ENCODE results near the gene CRKL. TPM values are rescaled to one million over a fixed set of nuclear protein-coding genes. Genes with fewer than 3 reads are reported as not detected.

Gene CRKL
- total RNA-seq, 1 experiment from 2014 or later, result 106 TPM

- Histone ChIP-seq H4K8ac (replicated peaks; ENCODE audit: insufficient read length, low read depth, low read length) (no peak overlapping the region), H3K9ac (ENCODE audit: extremely low read depth, insufficient read length, low read length) (no peak overlapping the region), H2BK20ac (ENCODE audit: low read depth, low read length, poor library complexity, severe bottlenecking) (no peak overlapping the region), H3T11ph (ENCODE audit: low read length) (no peak overlapping the region), H4K91ac (ENCODE audit: insufficient read length, low read depth, low read length) (no peak overlapping the region), H3K4me1 (ENCODE audit: insufficient read depth, low read length) (no peaks in the 10 kb centered on the region), H3K18ac (ENCODE audit: insufficient read length, low read depth, low read length) (no peak overlapping the region), H2BK120ac (ENCODE audit: low read depth, low read length, poor library complexity, severe bottlenecking) (no peak overlapping the region), H3K23ac (ENCODE audit: insufficient read length, low read depth, low read length) (no peak overlapping the region), H2BK12ac (ENCODE audit: insufficient read length, low read depth, low read length) (no peak overlapping the region), H3K14ac (ENCODE audit: insufficient read depth, low read length) (no peak overlapping the region), H3K4ac (ENCODE audit: low read depth, low read length) (no peak overlapping the region), H3K27me3 (ENCODE audit: insufficient read depth, low read length) (peaks cover 2% of the 10 kb centered on the region; the same call in 1 of the 2 replicates), H4K5ac (ENCODE audit: insufficient read length, low read depth, low read length) (no peak overlapping the region), H2AFZ (ENCODE audit: low read length) (no peak overlapping the region), H3K4me2 (ENCODE audit: insufficient read depth, insufficient read length, low read length) (no peak overlapping the region), H2AK5ac (ENCODE audit: insufficient read length, low read length) (no peak overlapping the region), H3K27ac (ENCODE audit: insufficient read length, low read depth, low read length) (no peak overlapping the region), H2BK15ac (ENCODE audit: low read depth, low read length) (no peak overlapping the region), H3K79me2 (ENCODE audit: insufficient read depth, low read length) (no peaks in the 10 kb centered on the region), H3K79me1 (ENCODE audit: insufficient read depth, low read depth, low read length, poor library complexity, severe bottlenecking) (no peaks in the 10 kb centered on the region), H3K23me2 (ENCODE audit: insufficient read length, low read depth, low read length, poor library complexity, severe bottlenecking) (no peaks in the 10 kb centered on the region), H3K9me3 (ENCODE audit: control insufficient read depth, low read depth, low read length) (no peaks in the 10 kb centered on the region), H2BK5ac (ENCODE audit: insufficient read length, low read length) (no peak overlapping the region), H3K56ac (ENCODE audit: insufficient read length, low read depth, low read length) (no peak overlapping the region), H4K20me1 (ENCODE audit: control insufficient read depth, insufficient read depth, insufficient read length) (no peaks in the 10 kb centered on the region)
- no peak for TF ChIP-seq CTCF (conservative IDR thresholded peaks at IDR 0.05)
- Mint-ChIP-seq H3K9me3 (peaks cover 9 to 11% of the 10 kb centered on the region in 2 experiments), H3K27me3 (ENCODE audit: low read depth) (peaks cover 95% of the 10 kb centered on the region), H3K36me3 (ENCODE audit: insufficient read depth in 1 of 3, low read depth in 3 of 3) (peaks cover 0 to 8% (median 4%) of the 10 kb centered on the region in 3 experiments; a peak in 4 of 7 replicates), H3K27ac (no peak overlapping the region), H3K4me3 (no peak overlapping the region), H3K4me1 (peaks cover 8 to 21% of the 10 kb centered on the region in 2 experiments)
- no peak for DNase-seq
- WGBS (ENCODE audit: extremely low coverage, insufficient read length, low lambda C conversion rate), result no CpG with 5 or more reads among the region's 21 CpGs
Observed at GRCh38 chr22:20973634-20974286, 56.6 kb downstream of the CRKL start.
